Calu3 (cell line): ENCODE results near the gene QPCT. TPM values are rescaled to one million over a fixed set of nuclear protein-coding genes. Genes with fewer than 3 reads are reported as not detected.

ENCODE experiments used
- BruUV-seq: library from RNA; stranded (reverse); fragments of 400-500 nt; replicated peaks from 2 replicates; lab custom pipeline; 2021; lab: Mats Ljungman, UMichigan
- CTCF ChIA-PET: fragments of 300-600 bp; sonication (Branson Sonifier 250); formaldehyde crosslinking; loops from one replicate; lab custom pipeline; 2022; ENCODE audit warnings: antibody characterized with exemption; lab: Charles Lee
- DNase-seq: peaks from one replicate; pipeline ENCODE4 v3.0.0; 2022
- H3K27ac Mint-ChIP-seq: one replicate; pipeline ENCODE4 v1.8.0; 2022; ENCODE audit warnings: mixed read lengths; ENCODE audit not compliant: unreplicated experiment
- H3K27me3 Mint-ChIP-seq: one replicate; pipeline ENCODE4 v1.8.0; 2022; ENCODE audit warnings: mixed read lengths; ENCODE audit not compliant: unreplicated experiment
- H3K36me3 Mint-ChIP-seq: one replicate; pipeline ENCODE4 v1.8.0; 2022; ENCODE audit warnings: mild to moderate bottlenecking, moderate library complexity, mixed read lengths; ENCODE audit not compliant: insufficient read depth, unreplicated experiment
- H3K4me1 Mint-ChIP-seq: one replicate; pipeline ENCODE4 v1.8.0; 2022; ENCODE audit warnings: mild to moderate bottlenecking, low read depth, mixed read lengths; ENCODE audit not compliant: unreplicated experiment
- H3K4me3 Mint-ChIP-seq: one replicate; pipeline ENCODE4 v1.8.0; 2022; ENCODE audit warnings: mild to moderate bottlenecking, low read depth, moderate library complexity, mixed read lengths; ENCODE audit not compliant: unreplicated experiment
- H3K9me3 Mint-ChIP-seq: one replicate; pipeline ENCODE4 v1.8.0; 2022; ENCODE audit warnings: low read depth, mixed read lengths; ENCODE audit not compliant: unreplicated experiment
- intact Hi-C: fragments of 100-400 bp; cut with micrococcal nuclease; formaldehyde crosslinking; loops from one replicate; pipeline ENCODE4 v1.10.0; 2022; ENCODE audit not compliant: unreplicated experiment
- total RNA-seq: library from RNA; stranded (reverse); gene quantifications from 2 replicates; pipeline ENCODE4 v1.2.3, GENCODE V29; 2022
- TF ChIP-seq, protein P1 (sequence below): fragments of 200-600 bp; IDR thresholded peaks from one replicate; pipeline ENCODE4 v1.8.0; 2022; ENCODE audit warnings: antibody characterized with exemption; ENCODE audit not compliant: unreplicated experiment

Gene QPCT
- total RNA-seq, 1 experiment from 2014 or later, result 8.9 TPM

DNA sequence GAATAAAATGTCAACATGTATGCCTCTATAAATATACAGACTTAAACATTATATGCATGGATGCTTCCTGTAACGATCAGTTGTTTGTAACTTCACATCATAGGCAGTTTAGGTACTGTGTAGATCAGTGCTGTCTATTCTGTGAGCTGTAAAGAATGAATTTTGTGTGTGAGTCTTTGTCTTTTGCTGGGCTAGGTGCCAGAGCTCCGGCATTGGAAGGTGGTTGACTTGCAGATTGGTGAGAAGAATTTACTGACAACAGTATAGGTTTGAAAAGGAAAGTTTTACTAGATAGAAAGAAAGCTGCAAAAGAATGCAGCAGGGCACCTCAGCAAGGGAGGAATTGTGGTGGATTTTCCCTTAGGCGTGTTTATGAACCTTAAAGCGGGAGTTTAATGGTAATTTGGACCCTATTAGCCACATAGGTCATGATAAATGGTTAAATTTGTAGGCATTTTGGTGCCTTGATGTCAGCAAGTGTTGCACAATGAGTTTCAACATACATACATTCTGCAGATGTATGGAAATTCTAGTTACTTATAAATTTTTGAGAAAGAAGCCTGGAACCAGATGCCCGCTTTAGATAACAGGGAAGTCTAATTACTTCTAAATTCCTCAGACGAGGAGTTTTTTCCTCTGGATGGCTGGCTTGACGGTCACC lies 6.7 kb upstream of the QPCT start:
- Mint-ChIP-seq H3K4me3 (no peak overlapping the region), H3K4me1 (no peaks in the 10 kb centered on the region), H3K36me3 (no peaks in the 10 kb centered on the region), H3K9me3 (no peaks in the 10 kb centered on the region), H3K27ac (no peak overlapping the region), H3K27me3 (no peaks in the 10 kb centered on the region)
- BruUV-seq, result no TSS peak
- CTCF ChIA-PET, result interaction anchor here (0.6 kb wide), 1 partner anchor 40 kb away, joined by 3 read pairs; no protein-coding TSS in a partner anchor
- intact Hi-C loops, result no loop called here
- DNase-seq, result no peak
- TF ChIP-seq, protein P1, sequence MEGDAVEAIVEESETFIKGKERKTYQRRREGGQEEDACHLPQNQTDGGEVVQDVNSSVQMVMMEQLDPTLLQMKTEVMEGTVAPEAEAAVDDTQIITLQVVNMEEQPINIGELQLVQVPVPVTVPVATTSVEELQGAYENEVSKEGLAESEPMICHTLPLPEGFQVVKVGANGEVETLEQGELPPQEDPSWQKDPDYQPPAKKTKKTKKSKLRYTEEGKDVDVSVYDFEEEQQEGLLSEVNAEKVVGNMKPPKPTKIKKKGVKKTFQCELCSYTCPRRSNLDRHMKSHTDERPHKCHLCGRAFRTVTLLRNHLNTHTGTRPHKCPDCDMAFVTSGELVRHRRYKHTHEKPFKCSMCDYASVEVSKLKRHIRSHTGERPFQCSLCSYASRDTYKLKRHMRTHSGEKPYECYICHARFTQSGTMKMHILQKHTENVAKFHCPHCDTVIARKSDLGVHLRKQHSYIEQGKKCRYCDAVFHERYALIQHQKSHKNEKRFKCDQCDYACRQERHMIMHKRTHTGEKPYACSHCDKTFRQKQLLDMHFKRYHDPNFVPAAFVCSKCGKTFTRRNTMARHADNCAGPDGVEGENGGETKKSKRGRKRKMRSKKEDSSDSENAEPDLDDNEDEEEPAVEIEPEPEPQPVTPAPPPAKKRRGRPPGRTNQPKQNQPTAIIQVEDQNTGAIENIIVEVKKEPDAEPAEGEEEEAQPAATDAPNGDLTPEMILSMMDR, result no peak

DNA sequence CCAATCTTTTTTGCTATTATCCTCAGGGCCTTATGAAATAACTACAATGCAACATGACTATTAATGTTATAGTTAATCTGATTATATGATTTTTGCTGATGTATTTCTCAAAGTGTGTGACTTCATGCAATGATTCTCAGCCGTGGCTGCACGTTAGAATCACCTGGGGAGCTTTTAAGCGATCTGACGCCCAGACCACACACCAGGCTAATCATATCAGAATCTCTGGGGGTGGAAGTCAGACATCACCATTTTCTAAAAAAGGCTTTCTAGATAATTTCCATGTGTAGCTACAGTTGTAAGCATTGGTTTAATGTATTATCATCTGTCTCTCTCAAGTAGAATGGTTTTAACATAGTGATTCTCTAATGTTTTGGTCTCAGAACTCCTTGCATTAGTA lies 5.5 kb upstream of the QPCT start:
- no peaks in the 10 kb centered on the region for H3K36me3 Mint-ChIP-seq
- TF ChIP-seq, protein P1, result no peak
- peaks cover under 1% of the 10 kb centered on the region for H3K4me1 Mint-ChIP-seq
- BruUV-seq, result no TSS peak
- intact Hi-C loops, result no loop called here
- no peaks in the 10 kb centered on the region for H3K9me3 Mint-ChIP-seq
- no peak overlapping the region for H3K27ac Mint-ChIP-seq
- CTCF ChIA-PET, result no interaction called here
- H3K27me3 Mint-ChIP-seq, result no peaks in the 10 kb centered on the region
- DNase-seq, result no peak
- no peak overlapping the region for H3K4me3 Mint-ChIP-seq

DNA sequence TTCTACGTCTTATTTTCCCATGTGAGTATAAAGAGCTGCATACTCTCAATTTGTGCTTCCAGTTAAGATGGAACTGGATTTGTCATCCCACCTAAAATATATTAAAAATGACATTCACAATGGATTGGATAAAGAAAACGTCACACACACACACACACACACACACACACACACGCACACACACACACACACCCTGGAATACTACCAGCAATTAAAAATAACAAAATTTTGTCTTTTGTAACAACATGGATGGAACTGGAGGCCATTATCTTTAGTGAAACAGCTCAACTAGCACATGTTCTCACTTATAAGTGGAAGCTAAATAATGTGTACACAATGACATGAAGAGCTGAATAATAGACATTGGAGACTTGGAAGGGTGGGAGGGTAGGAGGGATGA lies 3.8 kb upstream of the QPCT start:
- CTCF ChIA-PET, result no interaction called here
- no peak overlapping the region for H3K27ac Mint-ChIP-seq
- no peaks in the 10 kb centered on the region for H3K9me3 Mint-ChIP-seq
- H3K27me3 Mint-ChIP-seq, result no peaks in the 10 kb centered on the region
- DNase-seq, result no peak
- H3K4me3 Mint-ChIP-seq, result no peak overlapping the region
- intact Hi-C loops, result no loop called here
- TF ChIP-seq, protein P1, result no peak
- BruUV-seq, result no TSS peak
- H3K36me3 Mint-ChIP-seq, result peaks cover 10% of the 10 kb centered on the region
- H3K4me1 Mint-ChIP-seq, result peaks cover 8% of the 10 kb centered on the region

DNA sequence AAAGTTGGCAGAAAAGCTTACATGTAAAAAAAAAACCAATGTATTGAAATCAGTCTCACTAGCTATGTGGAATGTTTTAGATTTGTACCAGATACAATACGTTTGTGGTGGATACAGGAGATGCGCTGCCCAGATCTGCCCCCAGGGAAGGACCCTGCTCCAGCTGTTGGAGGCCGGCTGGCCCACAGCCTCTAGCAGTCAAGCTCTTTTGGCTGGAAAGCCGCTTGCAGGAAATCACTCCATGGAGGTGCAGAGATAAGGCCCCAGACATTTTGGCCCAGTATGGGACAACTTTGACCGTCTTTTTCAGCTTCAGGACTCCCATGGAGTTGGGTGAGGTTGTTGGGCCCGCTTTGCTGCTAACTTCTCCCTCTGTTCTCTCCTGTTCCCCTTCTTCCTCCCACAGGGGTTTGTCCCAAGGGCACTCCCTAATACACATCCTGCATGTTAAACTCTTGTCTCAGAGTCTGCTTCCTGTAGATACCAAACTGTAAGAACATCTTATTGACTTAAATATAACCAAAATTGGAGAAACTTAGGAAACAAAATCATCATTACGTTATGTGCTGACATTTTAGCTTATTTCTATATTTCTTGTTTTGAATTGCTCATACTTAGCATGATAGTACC lies 1.7 kb upstream of the QPCT start:
- peaks cover 10% of the 10 kb centered on the region for H3K36me3 Mint-ChIP-seq
- no peaks in the 10 kb centered on the region for H3K9me3 Mint-ChIP-seq
- peaks cover 8% of the 10 kb centered on the region for H3K4me1 Mint-ChIP-seq
- no peak overlapping the region for H3K27ac Mint-ChIP-seq
- DNase-seq, result no peak
- intact Hi-C loops, result no loop called here
- no peaks in the 10 kb centered on the region for H3K27me3 Mint-ChIP-seq
- H3K4me3 Mint-ChIP-seq, result no peak overlapping the region
- TF ChIP-seq, protein P1, result no peak
- CTCF ChIA-PET, result interaction anchor here (1.0 kb wide), 1 partner anchor 535 kb away, joined by 3 read pairs; no protein-coding TSS in a partner anchor
- no TSS peak for BruUV-seq
